ENCODE data around the gene USO1.

DNA sequence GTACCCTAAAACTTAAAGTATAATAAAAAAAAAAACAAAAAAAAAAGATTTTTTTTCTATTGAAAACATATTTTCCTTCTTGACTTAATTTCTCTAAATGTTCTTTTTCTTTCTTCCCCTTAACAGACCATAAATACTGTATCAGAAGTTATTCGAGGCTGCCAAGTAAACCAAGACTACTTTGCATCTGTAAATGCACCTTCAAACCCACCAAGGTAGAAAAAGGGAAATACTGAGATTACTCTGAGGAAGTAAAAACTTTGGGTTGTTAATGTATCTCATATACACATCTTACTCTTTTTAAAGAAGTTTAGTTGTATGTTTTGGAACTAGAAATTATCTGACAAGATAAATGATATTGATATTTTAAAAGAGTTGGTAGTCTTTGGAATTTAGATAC is 65.6 kb downstream of the USO1 start:
- TF ChIP-seq, protein P1, sequence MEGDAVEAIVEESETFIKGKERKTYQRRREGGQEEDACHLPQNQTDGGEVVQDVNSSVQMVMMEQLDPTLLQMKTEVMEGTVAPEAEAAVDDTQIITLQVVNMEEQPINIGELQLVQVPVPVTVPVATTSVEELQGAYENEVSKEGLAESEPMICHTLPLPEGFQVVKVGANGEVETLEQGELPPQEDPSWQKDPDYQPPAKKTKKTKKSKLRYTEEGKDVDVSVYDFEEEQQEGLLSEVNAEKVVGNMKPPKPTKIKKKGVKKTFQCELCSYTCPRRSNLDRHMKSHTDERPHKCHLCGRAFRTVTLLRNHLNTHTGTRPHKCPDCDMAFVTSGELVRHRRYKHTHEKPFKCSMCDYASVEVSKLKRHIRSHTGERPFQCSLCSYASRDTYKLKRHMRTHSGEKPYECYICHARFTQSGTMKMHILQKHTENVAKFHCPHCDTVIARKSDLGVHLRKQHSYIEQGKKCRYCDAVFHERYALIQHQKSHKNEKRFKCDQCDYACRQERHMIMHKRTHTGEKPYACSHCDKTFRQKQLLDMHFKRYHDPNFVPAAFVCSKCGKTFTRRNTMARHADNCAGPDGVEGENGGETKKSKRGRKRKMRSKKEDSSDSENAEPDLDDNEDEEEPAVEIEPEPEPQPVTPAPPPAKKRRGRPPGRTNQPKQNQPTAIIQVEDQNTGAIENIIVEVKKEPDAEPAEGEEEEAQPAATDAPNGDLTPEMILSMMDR (IDR thresholded peaks at IDR 0.05), result no peak
- no peak for TF ChIP-seq POLR2AphosphoS5 (IDR thresholded peaks at IDR 0.05)

Measured in prostate gland (tissue), 2 donors.